SK-N-SH (cell line): ENCODE results near the gene TMEM267. TPM values are rescaled to one million over a fixed set of nuclear protein-coding genes. Genes with fewer than 3 reads are reported as not detected.
"Not testable (repeated sequence)": the region's sequence is repeated elsewhere in the genome, so short reads cannot be mapped to it uniquely, and the experiment has no call there.

Source experiments
- CTCF ChIA-PET: fragments of 300-600, 350-600 bp; formaldehyde crosslinking; extraction: SDS; loops from one replicate; lab custom pipeline; 2021; lab: Yijun Ruan, JAX
- POLR2A ChIA-PET: fragments of 350-600 bp; sonication (Branson Sonifier 250); formaldehyde crosslinking; extraction: SDS; loops from one replicate; lab custom pipeline; 2020; ENCODE audit warnings: antibody characterized with exemption, inconsistent platforms; lab: Yijun Ruan, JAX
- DNase-seq: peaks from one replicate; pipeline ENCODE4 v3.0.0; 2012
- H2AFZ ChIP-seq: fragments of 200-600 bp; sonication (generic); 2 replicates; pipeline ENCODE4 v1.8.1; 2016; ENCODE audit warnings: antibody characterized with exemption, mild to moderate bottlenecking, low read depth
- H3F3A ChIP-seq: fragments of 200-600 bp; sonication (generic); replicated peaks from 2 replicates; pipeline ENCODE3; 2016; ENCODE audit warnings: antibody characterized with exemption, mild to moderate bottlenecking; ENCODE audit not compliant: insufficient read depth
- H3K27ac ChIP-seq, 2 experiments: fragments of 200-500 bp in 1 of 2; fragments of 200-600 bp in 1 of 2; sonication (Bioruptor generic) in 1 of 2; sonication (generic), shearing (Covaris generic) in 1 of 2; 2 replicates each; pipeline versions ENCODE4 v1.5.1 to v1.6.1; 2014 to 2016; ENCODE audit warnings: low read depth in 2 of 2, inconsistent platforms in 1 of 2, low read length in 1 of 2, mild to moderate bottlenecking in 1 of 2, mixed read lengths in 1 of 2
- H3K27me3 ChIP-seq: fragments of 200-600 bp; sonication (generic), shearing (Covaris generic); 2 replicates; pipeline ENCODE4 v1.6.1; 2016; ENCODE audit warnings: mixed run types; ENCODE audit not compliant: insufficient read depth
- H3K36me3 ChIP-seq, 2 experiments: fragments of 200-500 bp in 1 of 2; fragments of 200-600 bp in 1 of 2; sonication (Bioruptor generic) in 1 of 2; sonication (generic) in 1 of 2; replicated peaks in 1 of 2; 2 replicates each; pipeline versions ENCODE3 to v1.5.1; 2014 to 2016; ENCODE audit warnings: low read length in 1 of 2, mild to moderate bottlenecking in 1 of 2; ENCODE audit not compliant: insufficient read depth in 2 of 2, control insufficient read depth in 1 of 2
- H3K4me1 ChIP-seq, 2 experiments: fragments of 200-500 bp in 1 of 2; fragments of 200-600 bp in 1 of 2; sonication (Bioruptor generic) in 1 of 2; sonication (generic), shearing (Covaris generic) in 1 of 2; 2 replicates each; pipeline versions ENCODE4 v1.5.1 to v1.6.1; 2014 to 2016; ENCODE audit warnings: low read depth in 1 of 2, low read length in 1 of 2, mixed run types in 1 of 2; ENCODE audit not compliant: insufficient read depth in 2 of 2, control insufficient read depth in 1 of 2
- H3K4me2 ChIP-seq: fragments of 200-600 bp; sonication (generic), shearing (Covaris generic); 2 replicates; pipeline ENCODE4 v1.6.1; 2017; ENCODE audit warnings: mixed run types
- H3K4me3 ChIP-seq, 2 experiments: fragments of 200-500 bp in 1 of 2; fragments of 200-600 bp in 1 of 2; sonication (Bioruptor generic) in 1 of 2; sonication (generic), shearing (Covaris generic) in 1 of 2; 2 replicates each; pipeline versions ENCODE4 v1.5.1 to v1.8.1; 2014 to 2016; ENCODE audit warnings: low read depth in 2 of 2, inconsistent platforms in 1 of 2, low read length in 1 of 2, mild to moderate bottlenecking in 1 of 2, mixed read lengths in 1 of 2, moderate library complexity in 1 of 2
- H3K79me2 ChIP-seq: fragments of 200-600 bp; sonication (generic); 2 replicates; pipeline ENCODE4 v1.8.1; 2017; ENCODE audit warnings: mild to moderate bottlenecking; ENCODE audit not compliant: insufficient read depth
- H3K9ac ChIP-seq: fragments of 200-600 bp; sonication (generic); 2 replicates; pipeline ENCODE4 v1.6.1; 2017; ENCODE audit warnings: mixed run types
- H3K9me2 ChIP-seq: fragments of 200-600 bp; sonication (generic); 2 replicates; pipeline ENCODE4 v1.6.1; 2017; ENCODE audit warnings: mixed run types
- H3K9me3 ChIP-seq: fragments of 200-600 bp; sonication (generic); 2 replicates; pipeline ENCODE4 v1.6.1; 2017; ENCODE audit warnings: mixed run types, mild to moderate bottlenecking, moderate library complexity
- H4K20me1 ChIP-seq: fragments of 200-600 bp; sonication (generic); 2 replicates; pipeline ENCODE4 v1.6.1; 2017; ENCODE audit warnings: mild to moderate bottlenecking, mixed run types; ENCODE audit not compliant: insufficient read depth
- CTCF ChIP-seq: fragments of 200-600 bp; sonication (generic); IDR thresholded peaks from 2 replicates; pipeline ENCODE4 v1.6.1; 2017; ENCODE audit warnings: antibody characterized with exemption, mild to moderate bottlenecking, moderate library complexity
- EP300 ChIP-seq, 2 experiments: IDR thresholded peaks; 2 replicates each; pipeline versions ENCODE4 v1.4.0 to v1.6.1; 2012; ENCODE audit warnings: borderline replicate concordance in 1 of 2, low read depth in 1 of 2, low read length in 1 of 2
- EZH2phosphoT487 ChIP-seq: fragments of 200-600 bp; sonication (generic); IDR thresholded peaks from 2 replicates; pipeline ENCODE4 v1.6.1; 2017; ENCODE audit warnings: low read depth, mixed run types, mild to moderate bottlenecking, antibody characterized with exemption, moderate library complexity, borderline replicate concordance
- FOSL2 ChIP-seq: IDR thresholded peaks from 2 replicates; pipeline ENCODE4 v1.4.0; 2012; ENCODE audit warnings: low read depth, mild to moderate bottlenecking, moderate library complexity, borderline replicate concordance
- FOXM1 ChIP-seq: IDR thresholded peaks from 2 replicates; pipeline ENCODE4 v1.4.0; 2012; ENCODE audit warnings: low read depth, mild to moderate bottlenecking
- GABPA ChIP-seq: IDR thresholded peaks from 2 replicates; pipeline ENCODE4 v1.4.0; 2012; ENCODE audit warnings: low read depth, mild to moderate bottlenecking
- IRF3 ChIP-seq: fragments of 150-350 bp; IDR thresholded peaks from 2 replicates; pipeline ENCODE4 v1.6.1; 2016; ENCODE audit warnings: mild to moderate bottlenecking, low read depth, low read length
- MXI1 ChIP-seq: IDR thresholded peaks from 2 replicates; pipeline ENCODE4 v1.6.1; 2012; ENCODE audit warnings: mild to moderate bottlenecking, low read depth, low read length, improper control_type of control experiment
- NFIC ChIP-seq: IDR thresholded peaks from 2 replicates; pipeline ENCODE4 v1.4.0; 2012; ENCODE audit warnings: borderline replicate concordance
- RCOR1 ChIP-seq: fragments of 150-350 bp; IDR thresholded peaks from 2 replicates; pipeline ENCODE4 v1.6.1; 2017; ENCODE audit warnings: antibody characterized with exemption, low read length
- RFX5 ChIP-seq: IDR thresholded peaks from 2 replicates; pipeline ENCODE4 v1.6.1; 2012; ENCODE audit warnings: mild to moderate bottlenecking, improper control_type of control experiment, low read length
- SMC3 ChIP-seq: IDR thresholded peaks from 2 replicates; pipeline ENCODE4 v1.6.1; 2012; ENCODE audit warnings: low read depth, low read length, improper control_type of control experiment
- TAF1 ChIP-seq: IDR thresholded peaks from 2 replicates; pipeline ENCODE4 v1.6.1; 2012; ENCODE audit warnings: low read depth, mild to moderate bottlenecking, low read length, moderate library complexity, borderline replicate concordance
- TCF12 ChIP-seq: IDR thresholded peaks from 2 replicates; pipeline ENCODE4 v1.4.0; 2012
- USF1 ChIP-seq: IDR thresholded peaks from 2 replicates; pipeline ENCODE4 v1.4.0; 2012; ENCODE audit warnings: low read depth, borderline replicate concordance
- ZBTB33 ChIP-seq: IDR thresholded peaks from 2 replicates; pipeline ENCODE4 v1.4.0; 2012; ENCODE audit warnings: low read depth, borderline replicate concordance
- WGBS: methylation state at CpG from one replicate; pipeline ENCODE4 v1.1.6; 2017; ENCODE audit warnings: low lambda C conversion rate; 5-methylcytosine and 5-hydroxymethylcytosine counted together
- polyA plus RNA-seq, 3 experiments: library from polyadenylated mRNA; depleted of rRNA; stranded (reverse); fragments of >200 nt; gene quantifications; 2 replicates each; pipeline ENCODE4 v1.2.3, GENCODE V29; 2012

Gene TMEM267
- polyA plus RNA-seq, 1 of the 3 experiments (the other 2 are of a cell fraction) = 5.7 TPM

GRCh38 chr5:43467100-43467499 is 16.6 kb downstream of the TMEM267 start:
- no peaks in the 10 kb centered on the region for H3K9me2 ChIP-seq
- H3K27me3 ChIP-seq = no peaks in the 10 kb centered on the region
- CTCF ChIA-PET = no interaction called here
- H4K20me1 ChIP-seq = no peaks in the 10 kb centered on the region
- H3K4me2 ChIP-seq = no peak overlapping the region
- no peaks in the 10 kb centered on the region for H3K4me1 ChIP-seq
- H3K9ac ChIP-seq = no peak overlapping the region
- peaks cover 11% of the 10 kb centered on the region for H3K79me2 ChIP-seq
- peaks cover 7% of the 10 kb centered on the region; the same call in 1 of the 2 replicates for H3K9me3 ChIP-seq
- peaks cover 0 to 25% of the 10 kb centered on the region in 2 experiments for H3K36me3 ChIP-seq
- TF ChIP-seq FOSL2 (no peak), EP300 (IDR thresholded peaks at IDR 0.05; ENCODE audit: borderline replicate concordance in 1 of 2, low read depth in 1 of 2, low read length in 1 of 2) (no peak), GABPA (no peak), RCOR1 (no peak)
- TF ChIP-seq, all 33 proteins: peak for 0
- Histone ChIP-seq H3K27ac (no peak overlapping the region), H3K4me3 (no peak overlapping the region), H3F3A (no peaks in the 10 kb centered on the region), H2AFZ (no peak overlapping the region)
- POLR2A ChIA-PET = no interaction called here
- DNase-seq = no peak

GRCh38 chr5:43465455-43465854 is 18.2 kb downstream of the TMEM267 start:
- H4K20me1 ChIP-seq, H3K9ac ChIP-seq, DNase-seq, H3K27me3 ChIP-seq, H3K4me2 ChIP-seq, POLR2A ChIA-PET, H3F3A ChIP-seq, H3K79me2 ChIP-seq, H3K9me3 ChIP-seq, CTCF ChIA-PET, H2AFZ ChIP-seq, H3K4me3 ChIP-seq, H3K27ac ChIP-seq, H3K4me1 ChIP-seq, H3K9me2 ChIP-seq: not testable (repeated sequence)
- WGBS = 92% methylated on average over 3 of the region's 3 CpGs
- peaks cover 0 to 18% of the 10 kb centered on the region in 2 experiments for H3K36me3 ChIP-seq

GRCh38 chr5:43461066-43461465 is 22.6 kb downstream of the TMEM267 start:
- no peak overlapping the region for H2AFZ ChIP-seq
- H3K9ac ChIP-seq = no peak overlapping the region
- peaks cover 2% of the 10 kb centered on the region; the same call in 1 of the 2 replicates for H3K79me2 ChIP-seq
- H3K27ac ChIP-seq = no peak overlapping the region
- no peak overlapping the region for H3K4me3 ChIP-seq
- peaks cover 3% of the 10 kb centered on the region for H3F3A ChIP-seq
- peaks cover 0 to 7% of the 10 kb centered on the region in 2 experiments for H3K36me3 ChIP-seq
- H3K9me2 ChIP-seq = no peaks in the 10 kb centered on the region
- no peaks in the 10 kb centered on the region for H3K27me3 ChIP-seq
- no peak overlapping the region for H3K4me2 ChIP-seq
- WGBS = 88% methylated on average over 1 of the region's 1 CpG
- H3K4me1 ChIP-seq = no peaks in the 10 kb centered on the region
- POLR2A ChIA-PET = no interaction called here
- no peaks in the 10 kb centered on the region for H4K20me1 ChIP-seq
- H3K9me3 ChIP-seq = no peaks in the 10 kb centered on the region; the same call in 1 of the 2 replicates
- CTCF ChIA-PET = no interaction called here
- no peak for DNase-seq
- TF ChIP-seq IRF3 = no peak
- TF ChIP-seq EZH2phosphoT487 = no peak
- no peak for TF ChIP-seq SMC3
- TF ChIP-seq TAF1 = no peak
- TF ChIP-seq RCOR1 = no peak
- TF ChIP-seq ZBTB33 = no peak
- no peak for TF ChIP-seq USF1
- no peak for TF ChIP-seq EP300 (IDR thresholded peaks at IDR 0.05; ENCODE audit: borderline replicate concordance in 1 of 2, low read depth in 1 of 2, low read length in 1 of 2)
- no peak for TF ChIP-seq CTCF
- TF ChIP-seq MXI1 = no peak
- TF ChIP-seq NFIC = no peak
- no peak for TF ChIP-seq RFX5
- no peak for TF ChIP-seq FOXM1
- no peak for TF ChIP-seq TCF12
